Neural progenitor cell (in vitro differentiated cells): ENCODE measurements around the gene TATDN2. TPM values are rescaled to one million over a fixed set of nuclear protein-coding genes. Genes with fewer than 3 reads are reported as not detected.

ENCODE experiments used
- DNase-seq: peaks from one replicate; pipeline ENCODE4 v3.0.0-alpha.2; 2016; ENCODE audit warnings: low spot score
- H2AFZ ChIP-seq: fragments of 200-600 bp; sonication (generic); replicated peaks from 2 replicates; pipeline ENCODE4 v1.6.1; 2016; ENCODE audit warnings: antibody characterized with exemption
- H3F3A ChIP-seq: fragments of 200-600 bp; sonication (generic); 2 replicates; pipeline ENCODE4 v1.6.1; 2016; ENCODE audit warnings: antibody characterized with exemption, low read depth
- H3K27ac ChIP-seq: fragments of 200-600 bp; sonication (generic); 2 replicates; pipeline ENCODE4 v1.5.1; 2016; ENCODE audit warnings: mild to moderate bottlenecking
- H3K27me3 ChIP-seq: fragments of 200-600 bp; sonication (generic); 2 replicates; pipeline ENCODE4 v1.6.1; 2016; ENCODE audit warnings: mild to moderate bottlenecking, moderate library complexity
- H3K36me3 ChIP-seq: fragments of 200-600 bp; sonication (generic); 2 replicates; pipeline ENCODE4 v1.5.1; 2016
- H3K4me1 ChIP-seq: fragments of 200-600 bp; sonication (generic); 2 replicates; pipeline ENCODE4 v1.6.1; 2016; ENCODE audit warnings: mixed run types
- H3K4me2 ChIP-seq: fragments of 200-600 bp; sonication (generic); 2 replicates; pipeline ENCODE4 v1.6.1; 2016
- H3K4me3 ChIP-seq: fragments of 200-600 bp; sonication (generic); 2 replicates; pipeline ENCODE4 v1.5.1; 2016
- H3K79me2 ChIP-seq: fragments of 200-600 bp; sonication (generic); 2 replicates; pipeline ENCODE4 v1.6.1; 2016; ENCODE audit warnings: low read depth
- H3K9ac ChIP-seq: fragments of 200-600 bp; sonication (generic); 2 replicates; pipeline ENCODE4 v1.6.1; 2016
- H3K9me3 ChIP-seq: fragments of 200-600 bp; sonication (generic); 2 replicates; pipeline ENCODE4 v1.5.1; 2016; ENCODE audit warnings: low read depth
- H4K20me1 ChIP-seq: fragments of 200-600 bp; sonication (generic); 2 replicates; pipeline ENCODE4 v1.6.1; 2016; ENCODE audit warnings: low read depth
- H3K27ac Mint-ChIP-seq: 3 replicates; pipeline ENCODE4 v1.8.0; 2021; ENCODE audit warnings: mixed read lengths
- H3K27me3 Mint-ChIP-seq: 2 replicates; pipeline ENCODE4 v1.8.0; 2022; ENCODE audit warnings: low read depth, mild to moderate bottlenecking, inconsistent platforms, moderate library complexity, mixed read lengths; ENCODE audit not compliant: insufficient read depth
- H3K36me3 Mint-ChIP-seq: 3 replicates; pipeline ENCODE4 v1.8.0; 2021; ENCODE audit warnings: mixed read lengths
- H3K4me1 Mint-ChIP-seq: 3 replicates; pipeline ENCODE4 v1.8.0; 2021; ENCODE audit warnings: mixed read lengths
- H3K4me3 Mint-ChIP-seq: 3 replicates; pipeline ENCODE4 v1.8.0; 2021; ENCODE audit warnings: mild to moderate bottlenecking, moderate library complexity, mixed read lengths
- H3K9me3 Mint-ChIP-seq: 3 replicates; pipeline ENCODE4 v1.8.0; 2020; ENCODE audit warnings: mixed read lengths
- CTCF ChIP-seq: fragments of 200-600 bp; sonication (generic); IDR thresholded peaks from 2 replicates; pipeline ENCODE4 v1.5.1; 2017; ENCODE audit warnings: antibody characterized with exemption, mild to moderate bottlenecking
- EZH2 ChIP-seq: fragments of 200-600 bp; sonication (generic); IDR thresholded peaks from 2 replicates; pipeline ENCODE4 v1.6.1; 2017; ENCODE audit warnings: antibody characterized with exemption, mild to moderate bottlenecking, moderate library complexity
- EZH2phosphoT487 ChIP-seq: fragments of 200-600 bp; sonication (generic); IDR thresholded peaks from 2 replicates; pipeline ENCODE4 v1.6.1; 2017; ENCODE audit warnings: antibody characterized with exemption
- total RNA-seq: library from RNA; depleted of rRNA; stranded (reverse); fragments of >200 nt; gene quantifications from 2 replicates; pipeline ENCODE4 v1.2.3, GENCODE V29; 2015; ENCODE audit warnings: low replicate concordance

Gene TATDN2
- total RNA-seq, 1 donor from 2014 or later, result 11.7 TPM

- Histone ChIP-seq H4K20me1 (no peaks in the 10 kb centered on the region), H3K79me2 (no peaks in the 10 kb centered on the region), H3K36me3 (peaks cover 6% of the 10 kb centered on the region), H3K9me3 (no peaks in the 10 kb centered on the region), H3K4me3 (no peak overlapping the region), H3K9ac (no peak overlapping the region), H3K27ac (no peak overlapping the region), H3K4me2 (no peak overlapping the region), H2AFZ (no peak overlapping the region), H3K4me1 (no peaks in the 10 kb centered on the region), H3F3A (no peaks in the 10 kb centered on the region), H3K27me3 (no peaks in the 10 kb centered on the region)
- Mint-ChIP-seq H3K36me3 (peaks cover 22% of the 10 kb centered on the region), H3K4me3 (no peak overlapping the region), H3K9me3 (no peaks in the 10 kb centered on the region), H3K4me1 (no peaks in the 10 kb centered on the region), H3K27me3 (peaks cover 7% of the 10 kb centered on the region), H3K27ac (no peak overlapping the region)
- TF ChIP-seq EZH2 (no peak), EZH2phosphoT487 (no peak), CTCF (no peak)
- DNase-seq, result no peak
Observed at GRCh38 chr3:10308678-10309077, 60.4 kb downstream of the TATDN2 start.

GRCh38 chr3:10309736-10310135, 61.5 kb downstream of the TATDN2 start:
- H3K36me3 ChIP-seq, result peaks cover 6% of the 10 kb centered on the region
- no peak overlapping the region for H3K4me2 ChIP-seq
- Mint-ChIP-seq H3K36me3 (peaks cover 22% of the 10 kb centered on the region), H3K27me3 (peaks cover 2% of the 10 kb centered on the region), H3K27ac (no peak overlapping the region), H3K9me3 (no peaks in the 10 kb centered on the region), H3K4me3 (no peak overlapping the region), H3K4me1 (no peaks in the 10 kb centered on the region)
- H3K27ac ChIP-seq, result peak overlapping the region; percentile 13
- H3K27me3 ChIP-seq, result no peaks in the 10 kb centered on the region
- no peaks in the 10 kb centered on the region for H4K20me1 ChIP-seq
- DNase-seq, result no peak
- no peak overlapping the region for H2AFZ ChIP-seq
- no peak overlapping the region for H3K4me3 ChIP-seq
- no peaks in the 10 kb centered on the region for H3K4me1 ChIP-seq
- H3K9me3 ChIP-seq, result no peaks in the 10 kb centered on the region
- H3K9ac ChIP-seq, result no peak overlapping the region
- H3F3A ChIP-seq, result no peaks in the 10 kb centered on the region
- TF ChIP-seq EZH2, result no peak
- no peak for TF ChIP-seq EZH2phosphoT487
- no peak for TF ChIP-seq CTCF
- no peaks in the 10 kb centered on the region for H3K79me2 ChIP-seq

GRCh38 chr3:10310578-10310977, 62.3 kb downstream of the TATDN2 start:
- H3K36me3 ChIP-seq, result peaks cover 6% of the 10 kb centered on the region
- peaks cover 18% of the 10 kb centered on the region for H3K36me3 Mint-ChIP-seq
- TF ChIP-seq CTCF (no peak), EZH2phosphoT487 (no peak), EZH2 (no peak)
- no peaks in the 10 kb centered on the region for H3K4me1 ChIP-seq
- H3K4me3 ChIP-seq, result no peak overlapping the region
- H3K27ac ChIP-seq, result no peak overlapping the region
- H3K4me2 ChIP-seq, result no peak overlapping the region
- no peak overlapping the region for H2AFZ ChIP-seq
- H3K9ac ChIP-seq, result no peak overlapping the region
- H3F3A ChIP-seq, result no peaks in the 10 kb centered on the region
- H3K9me3 ChIP-seq, result no peaks in the 10 kb centered on the region
- no peaks in the 10 kb centered on the region for H3K4me1 Mint-ChIP-seq
- no peaks in the 10 kb centered on the region for H3K79me2 ChIP-seq
- no peak overlapping the region for H3K27ac Mint-ChIP-seq
- no peak overlapping the region for H3K4me3 Mint-ChIP-seq
- H3K9me3 Mint-ChIP-seq, result no peaks in the 10 kb centered on the region
- H3K27me3 Mint-ChIP-seq, result peaks cover 2% of the 10 kb centered on the region
- H4K20me1 ChIP-seq, result no peaks in the 10 kb centered on the region
- no peak for DNase-seq
- no peaks in the 10 kb centered on the region for H3K27me3 ChIP-seq
